Peyer's patch (tissue), 4 donors: ENCODE measurements around the gene SLC35G4.

Source experiments
- CTCF ChIP-seq, 6 experiments: fragments of 450-650 bp in 4 of 6; fragments of 200-600 bp in 2 of 6; sonication (generic) in 1 of 6; IDR thresholded peaks; one replicate each; pipeline ENCODE4 v1.5.1; 2017 to 2019; ENCODE audit warnings: antibody characterized with exemption in 6 of 6, mild to moderate bottlenecking in 3 of 6, moderate library complexity in 1 of 6
- POLR2A ChIP-seq, 2 donors: fragments of 450-650 bp; IDR thresholded peaks; one replicate each; pipeline ENCODE4 v1.5.1; 2017; ENCODE audit warnings: antibody characterized with exemption in 2 of 2, mild to moderate bottlenecking in 2 of 2, moderate library complexity in 2 of 2

- no peak for TF ChIP-seq CTCF (IDR thresholded peaks at IDR 0.05)
- no peak for TF ChIP-seq POLR2A (IDR thresholded peaks at IDR 0.05)
Measured at GRCh38 chr18:11651899-11652298, 42.5 kb downstream of the SLC35G4 start.
